Gastroesophageal sphincter (tissue), 3 donors: Measurements from ENCODE around the gene MYLK.

ENCODE experiments used
- CTCF ChIP-seq, 4 experiments: fragments of 200-600 bp in 2 of 4; fragments of 450-650 bp in 2 of 4; sonication (generic) in 1 of 4; IDR thresholded peaks; one replicate each; pipeline ENCODE4 v1.5.1; 2017 to 2019; ENCODE audit warnings: antibody characterized with exemption in 4 of 4, mild to moderate bottlenecking in 2 of 4, moderate library complexity in 2 of 4
- EP300 ChIP-seq: sonication (generic); formaldehyde crosslinking; IDR thresholded peaks from one replicate; pipeline ENCODE4 v1.6.1; 2017; ENCODE audit warnings: antibody characterized with exemption, mild to moderate bottlenecking
- POLR2A ChIP-seq, 2 donors: fragments of 450-650 bp; IDR thresholded peaks; one replicate each; pipeline ENCODE4 v1.6.1; 2017; ENCODE audit warnings: antibody characterized with exemption in 2 of 2, mild to moderate bottlenecking in 2 of 2, moderate library complexity in 1 of 2

- TF ChIP-seq EP300 = no peak
- no peak for TF ChIP-seq CTCF (IDR thresholded peaks at IDR 0.05)
- no peak for TF ChIP-seq POLR2A (IDR thresholded peaks at IDR 0.05)
Measured at GRCh38 chr3:123590685-123591450, 293.3 kb downstream of the MYLK start.
